Stomach (tissue), 4 donors: ENCODE data around the gene THSD7A.

ENCODE experiments used
- EP300 ChIP-seq: sonication (generic); formaldehyde crosslinking; IDR thresholded peaks from one replicate; pipeline ENCODE4 v1.6.1; 2017; ENCODE audit warnings: antibody characterized with exemption
- POLR2A ChIP-seq, 4 donors: fragments of 450-650 bp; IDR thresholded peaks; one replicate each; pipeline ENCODE4 v1.6.1; 2016; ENCODE audit warnings: antibody characterized with exemption in 4 of 4, control low read depth in 2 of 4, mild to moderate bottlenecking in 1 of 4, moderate library complexity in 1 of 4
- POLR2AphosphoS5 ChIP-seq, 3 donors: sonication (generic); formaldehyde crosslinking; IDR thresholded peaks; one replicate each; pipeline ENCODE4 v1.6.1; 2016; ENCODE audit warnings: antibody characterized with exemption in 3 of 3
- TF ChIP-seq, protein P1 (sequence below), 7 experiments: fragments of 450-650 bp in 4 of 7; fragments of 200-600 bp in 3 of 7; sonication (generic) in 3 of 7; IDR thresholded peaks; one replicate each; pipeline ENCODE4 v1.5.1; 2016 to 2019; ENCODE audit warnings: antibody characterized with exemption in 7 of 7, control low read depth in 2 of 7, mild to moderate bottlenecking in 1 of 7

DNA sequence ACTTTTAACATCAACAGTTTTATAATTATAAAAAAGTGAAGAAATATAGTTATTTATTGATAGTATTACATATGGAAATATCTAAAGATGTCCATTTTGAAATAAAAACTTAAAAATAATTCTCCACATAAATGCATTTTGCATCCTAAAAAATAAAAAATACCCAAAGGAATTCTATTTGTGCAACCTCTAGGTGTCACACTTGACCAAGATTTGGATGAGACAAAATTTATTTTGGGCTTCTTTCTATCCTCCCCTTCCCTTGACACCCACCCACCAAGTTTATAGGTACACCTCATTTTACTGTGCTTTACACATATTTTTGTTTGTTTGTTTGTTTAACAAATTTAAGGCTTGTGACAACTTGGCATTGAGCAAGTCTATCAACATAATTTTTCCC lies 3.3 kb upstream of the THSD7A start:
- no peak for TF ChIP-seq POLR2A (IDR thresholded peaks at IDR 0.05)
- TF ChIP-seq, protein P1, sequence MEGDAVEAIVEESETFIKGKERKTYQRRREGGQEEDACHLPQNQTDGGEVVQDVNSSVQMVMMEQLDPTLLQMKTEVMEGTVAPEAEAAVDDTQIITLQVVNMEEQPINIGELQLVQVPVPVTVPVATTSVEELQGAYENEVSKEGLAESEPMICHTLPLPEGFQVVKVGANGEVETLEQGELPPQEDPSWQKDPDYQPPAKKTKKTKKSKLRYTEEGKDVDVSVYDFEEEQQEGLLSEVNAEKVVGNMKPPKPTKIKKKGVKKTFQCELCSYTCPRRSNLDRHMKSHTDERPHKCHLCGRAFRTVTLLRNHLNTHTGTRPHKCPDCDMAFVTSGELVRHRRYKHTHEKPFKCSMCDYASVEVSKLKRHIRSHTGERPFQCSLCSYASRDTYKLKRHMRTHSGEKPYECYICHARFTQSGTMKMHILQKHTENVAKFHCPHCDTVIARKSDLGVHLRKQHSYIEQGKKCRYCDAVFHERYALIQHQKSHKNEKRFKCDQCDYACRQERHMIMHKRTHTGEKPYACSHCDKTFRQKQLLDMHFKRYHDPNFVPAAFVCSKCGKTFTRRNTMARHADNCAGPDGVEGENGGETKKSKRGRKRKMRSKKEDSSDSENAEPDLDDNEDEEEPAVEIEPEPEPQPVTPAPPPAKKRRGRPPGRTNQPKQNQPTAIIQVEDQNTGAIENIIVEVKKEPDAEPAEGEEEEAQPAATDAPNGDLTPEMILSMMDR (IDR thresholded peaks at IDR 0.05) = no peak
- no peak for TF ChIP-seq POLR2AphosphoS5 (IDR thresholded peaks at IDR 0.05)
- TF ChIP-seq EP300 = no peak
